ENCODE results near the gene TRPM4.

GRCh38 chr19:49113762-49114629 is 43.6 kb upstream of the TRPM4 start, which contains the start of gene LIN7B:
- peak in 1 of 4 donors; percentile 50 for TF ChIP-seq POLR2A (IDR thresholded peaks at IDR 0.05)
- TF ChIP-seq CTCF (IDR thresholded peaks at IDR 0.05): peak; percentile 49 to 85 (median 74)

All from upper lobe of left lung (tissue), 4 donors.